Fibroblast of lung (primary cell): ENCODE measurements around the gene TGM5. TPM values are rescaled to one million over a fixed set of nuclear protein-coding genes. Genes with fewer than 3 reads are reported as not detected.

Source experiments
- DNase-seq, 2 donors: peaks; one replicate each; pipeline versions ENCODE4 v3.0.0 to v3.0.0-alpha.2; 2010; ENCODE audit warnings: low read depth in 2 of 2
- H2AFZ ChIP-seq: 2 replicates; pipeline ENCODE4 v1.5.1; 2012; ENCODE audit warnings: low read length, control low read depth, inconsistent platforms
- H3K27ac ChIP-seq: 2 replicates; pipeline ENCODE4 v1.5.1; 2011; ENCODE audit warnings: low read length, control low read depth; ENCODE audit not compliant: insufficient read depth
- H3K27me3 ChIP-seq: 2 replicates; pipeline ENCODE4 v1.5.1; 2011; ENCODE audit warnings: mild to moderate bottlenecking, low read length; ENCODE audit not compliant: control insufficient read depth, insufficient read depth
- H3K36me3 ChIP-seq: 2 replicates; pipeline ENCODE4 v1.5.1; 2011; ENCODE audit warnings: low read length; ENCODE audit not compliant: control insufficient read depth, insufficient read depth
- H3K4me1 ChIP-seq: 2 replicates; pipeline ENCODE4 v1.5.1; 2011; ENCODE audit warnings: low read length; ENCODE audit not compliant: control insufficient read depth, insufficient read depth; ENCODE audit errors: extremely low read depth
- H3K4me2 ChIP-seq: 2 replicates; pipeline ENCODE4 v1.5.1; 2011; ENCODE audit warnings: low read length, control low read depth; ENCODE audit not compliant: insufficient read depth; ENCODE audit errors: extremely low read depth
- H3K4me3 ChIP-seq, 4 experiments: fragments of 200-600 bp in 1 of 4; sonication (generic) in 1 of 4; replicated peaks in 1 of 4; 2 replicates each; pipeline ENCODE4 v1.5.1; 2011 to 2016; ENCODE audit warnings: low read length in 4 of 4, low read depth in 3 of 4, mild to moderate bottlenecking in 3 of 4, control low read depth in 2 of 4, inconsistent platforms in 1 of 4, mixed read lengths in 1 of 4; ENCODE audit not compliant: insufficient read depth in 1 of 4; ENCODE audit errors: control extremely low read depth in 1 of 4
- H3K79me2 ChIP-seq: 2 replicates; pipeline ENCODE4 v1.5.1; 2012; ENCODE audit warnings: mild to moderate bottlenecking, low read length, inconsistent platforms; ENCODE audit not compliant: control insufficient read depth, insufficient read depth
- H3K9ac ChIP-seq: 2 replicates; pipeline ENCODE4 v1.5.1; 2011; ENCODE audit warnings: mild to moderate bottlenecking, low read length, control low read depth; ENCODE audit not compliant: insufficient read depth
- H3K9me3 ChIP-seq: 2 replicates; pipeline ENCODE4 v1.5.1; 2012; ENCODE audit warnings: low read depth, low read length; ENCODE audit not compliant: control insufficient read depth, insufficient read depth
- H4K20me1 ChIP-seq: 2 replicates; pipeline ENCODE4 v1.5.1; 2011; ENCODE audit warnings: low read length; ENCODE audit not compliant: control insufficient read depth, insufficient read depth; ENCODE audit errors: extremely low read depth
- CTCF ChIP-seq, 2 donors: IDR thresholded peaks in 1 of 2; conservative IDR thresholded peaks in 1 of 2; 1 replicate in 1 of 2; 2 replicates in 1 of 2; pipeline ENCODE4 v1.5.1; 2011 to 2012; ENCODE audit warnings: low read length in 2 of 2, control low read depth in 1 of 2, inconsistent platforms in 1 of 2, low read depth in 1 of 2, mild to moderate bottlenecking in 1 of 2
- EZH2 ChIP-seq: IDR thresholded peaks from 2 replicates; pipeline ENCODE4 v1.5.1; 2012; ENCODE audit warnings: low read length, control low read depth, mild to moderate bottlenecking; ENCODE audit errors: missing control alignments
- polyA plus RNA-seq, 2 donors: library from polyadenylated mRNA; depleted of rRNA in 1 of 2; stranded (reverse) in 1 of 2; unstranded in 1 of 2; fragments of >200 nt; gene quantifications; 2 replicates each; pipeline ENCODE4 v1.2.1, GENCODE V29; 2011 to 2012; ENCODE audit warnings: missing spikeins in 1 of 2
- total RNA-seq: library from RNA; depleted of rRNA; stranded (reverse); fragments of >200 nt; gene quantifications from 2 replicates; pipeline ENCODE4 v1.2.1, GENCODE V29; 2014

The TGM5 gene
- total and polyA plus RNA-seq, 2 donors (not counting 1 experiment from before 2014, with no cell fraction given) = under 0.01 to 0.03 TPM

DNA sequence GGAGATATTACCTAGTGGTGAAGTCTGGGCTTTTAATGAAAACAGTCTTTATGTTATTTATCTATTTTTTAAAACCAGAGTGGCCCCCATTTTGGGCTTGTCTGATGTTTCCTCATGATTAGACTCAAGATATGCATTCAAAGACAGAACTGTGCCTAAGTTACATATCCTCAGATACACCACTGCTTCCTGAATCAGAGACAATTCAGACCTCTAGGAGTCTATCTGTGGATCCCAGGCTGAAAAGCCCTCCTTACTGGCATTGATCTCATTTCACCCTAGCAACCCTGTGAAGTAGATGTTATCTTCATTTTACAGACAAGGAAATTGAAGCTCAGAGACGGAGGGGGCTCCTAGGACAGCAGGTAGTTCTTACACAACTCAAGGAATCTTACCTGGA is 16.8 kb upstream of the TGM5 start:
- no peaks in the 10 kb centered on the region for H4K20me1 ChIP-seq
- no peak for DNase-seq
- H3K27ac ChIP-seq = no peak overlapping the region
- H3K36me3 ChIP-seq = no peaks in the 10 kb centered on the region
- no peak for TF ChIP-seq CTCF (conservative IDR thresholded peaks at IDR 0.05 in 1 of 2, IDR thresholded peaks at IDR 0.05 in 1 of 2; ENCODE audit: low read depth in 1 of 2, low read length in 2 of 2)
- no peak for TF ChIP-seq EZH2
- H3K79me2 ChIP-seq = no peaks in the 10 kb centered on the region
- H3K27me3 ChIP-seq = peaks cover 26% of the 10 kb centered on the region
- H3K4me1 ChIP-seq = no peaks in the 10 kb centered on the region
- H2AFZ ChIP-seq = no peak overlapping the region
- H3K4me2 ChIP-seq = no peak overlapping the region
- H3K9me3 ChIP-seq = no peaks in the 10 kb centered on the region
- no peak overlapping the region for H3K9ac ChIP-seq
- no peak overlapping the region for H3K4me3 ChIP-seq

DNA sequence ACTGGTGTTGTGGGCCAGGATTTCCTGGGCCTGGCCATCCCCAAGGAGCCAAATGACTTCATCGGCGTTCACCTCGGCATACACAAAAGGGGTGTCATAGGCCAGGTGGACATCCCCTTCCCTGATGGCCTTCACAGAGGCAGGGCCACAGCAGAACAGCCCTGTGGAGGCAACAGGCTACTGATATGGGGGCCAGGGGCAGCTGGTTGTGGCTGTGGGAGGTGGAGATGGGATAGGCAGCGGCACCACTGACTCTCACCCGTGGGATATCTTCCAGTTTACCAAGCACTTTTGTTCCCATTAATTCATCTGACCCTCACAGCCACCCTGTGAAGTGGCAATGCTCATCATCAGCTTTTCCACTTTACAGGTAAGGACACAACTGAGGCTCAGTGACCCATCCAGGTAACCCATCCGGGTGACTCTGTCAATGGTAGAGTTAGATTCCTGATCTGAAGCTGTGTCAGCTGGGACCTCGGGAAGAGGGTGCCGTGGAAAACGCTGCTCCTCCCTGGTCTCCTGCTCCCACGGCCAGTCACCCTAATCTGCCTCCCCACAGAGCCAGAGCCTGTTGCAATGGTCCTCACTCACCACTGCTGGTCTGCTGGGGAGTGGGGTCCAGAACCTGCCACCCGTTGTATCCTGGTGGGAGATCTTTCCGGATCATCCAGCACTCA is 15.3 kb upstream of the TGM5 start:
- Histone ChIP-seq H3K4me1 (no peaks in the 10 kb centered on the region), H2AFZ (no peak overlapping the region), H3K27me3 (peaks cover 23% of the 10 kb centered on the region), H3K4me2 (no peak overlapping the region), H3K4me3 (no peak overlapping the region), H3K36me3 (no peaks in the 10 kb centered on the region), H4K20me1 (no peaks in the 10 kb centered on the region), H3K9me3 (no peaks in the 10 kb centered on the region), H3K27ac (no peak overlapping the region), H3K79me2 (no peaks in the 10 kb centered on the region), H3K9ac (no peak overlapping the region)
- DNase-seq = no peak
- TF ChIP-seq EZH2 (no peak), CTCF (conservative IDR thresholded peaks at IDR 0.05 in 1 of 2, IDR thresholded peaks at IDR 0.05 in 1 of 2; ENCODE audit: low read depth in 1 of 2, low read length in 2 of 2) (no peak)

GRCh38 chr15:43280996-43281395 is 14.3 kb upstream of the TGM5 start:
- Histone ChIP-seq H3K4me1 (no peaks in the 10 kb centered on the region), H2AFZ (no peak overlapping the region), H3K36me3 (no peaks in the 10 kb centered on the region), H3K9ac (no peak overlapping the region), H3K27me3 (peaks cover 19% of the 10 kb centered on the region), H4K20me1 (no peaks in the 10 kb centered on the region), H3K79me2 (no peaks in the 10 kb centered on the region), H3K4me3 (no peak overlapping the region), H3K4me2 (no peak overlapping the region), H3K27ac (no peak overlapping the region), H3K9me3 (no peaks in the 10 kb centered on the region)
- TF ChIP-seq CTCF (conservative IDR thresholded peaks at IDR 0.05 in 1 of 2, IDR thresholded peaks at IDR 0.05 in 1 of 2; ENCODE audit: low read depth in 1 of 2, low read length in 2 of 2) = no peak
- no peak for TF ChIP-seq EZH2
- no peak for DNase-seq
